Sigmoid colon (tissue), 7 donors: ENCODE data around the gene PCYT1A. TPM values are rescaled to one million over a fixed set of nuclear protein-coding genes. Genes with fewer than 3 reads are reported as not detected.
"Not testable (repeated sequence)": the region's sequence is repeated elsewhere in the genome, so short reads cannot be mapped to it uniquely, and the experiment has no call there.

Experiments used
- DNase-seq: peaks from one replicate; pipeline ENCODE4 v3.0.0-alpha.2; 2019
- H3K27ac ChIP-seq, 4 donors: fragments of 200-600 bp; sonication (generic); one replicate each; pipeline ENCODE4 v1.5.1; 2016 to 2019; ENCODE audit warnings: mild to moderate bottlenecking in 1 of 4
- H3K27me3 ChIP-seq, 3 donors: fragments of 200-600 bp; sonication (generic); one replicate each; pipeline ENCODE4 v1.5.1; 2019; ENCODE audit warnings: mild to moderate bottlenecking in 1 of 3
- H3K36me3 ChIP-seq, 4 donors: fragments of 200-600 bp; sonication (generic); one replicate each; pipeline ENCODE4 v1.5.1; 2016 to 2019
- H3K4me1 ChIP-seq, 4 donors: fragments of 200-600 bp; sonication (generic); one replicate each; pipeline ENCODE4 v1.5.1; 2017 to 2019
- H3K4me3 ChIP-seq, 4 donors: fragments of 200-600 bp; sonication (generic); one replicate each; pipeline ENCODE4 v1.5.1; 2017 to 2019; ENCODE audit warnings: mild to moderate bottlenecking in 2 of 4, moderate library complexity in 1 of 4
- H3K9me3 ChIP-seq, 4 donors: fragments of 200-600 bp in 3 of 4; sonication (generic) in 3 of 4; one replicate each; pipeline versions ENCODE4 v1.5.1 to v1.6.1; 2013 to 2019
- CTCF ChIP-seq, 4 experiments: fragments of 450-650 bp in 3 of 4; fragments of 200-600 bp in 1 of 4; IDR thresholded peaks; one replicate each; pipeline ENCODE4 v1.5.1; 2016 to 2019; ENCODE audit warnings: antibody characterized with exemption in 4 of 4, mild to moderate bottlenecking in 3 of 4, moderate library complexity in 2 of 4
- EP300 ChIP-seq, 4 donors: sonication (generic); formaldehyde crosslinking; IDR thresholded peaks; one replicate each; pipeline ENCODE4 v1.6.1; 2017; ENCODE audit warnings: antibody characterized with exemption in 4 of 4
- POLR2A ChIP-seq, 2 donors: fragments of 450-650 bp; IDR thresholded peaks; one replicate each; pipeline ENCODE4 v1.6.1; 2016; ENCODE audit warnings: antibody characterized with exemption in 2 of 2, mild to moderate bottlenecking in 2 of 2, moderate library complexity in 2 of 2
- POLR2AphosphoS5 ChIP-seq, 4 donors: sonication (generic); formaldehyde crosslinking; IDR thresholded peaks; one replicate each; pipeline ENCODE4 v1.6.1; 2017; ENCODE audit warnings: antibody characterized with exemption in 4 of 4
- WGBS, 2 donors: extraction: QIAGEN DNeasy Blood & Tissue Kit; methylation state at CpG; one replicate each; pipeline ENCODE4 v1.1.7; 2013; 5-methylcytosine and 5-hydroxymethylcytosine counted together
- intact Hi-C: fragments of 100-400 bp; cut with DNase I; formaldehyde crosslinking; loops from one replicate; pipeline ENCODE4 v1.15.1; 2023
- polyA plus RNA-seq, 3 donors: library from polyadenylated mRNA; stranded (reverse); fragments of 200-250 nt; gene quantifications; one replicate each; pipeline ENCODE4 v1.2.3, GENCODE V29; 2013
- small RNA-seq, 3 donors: library from RNA; depleted of rRNA; stranded (forward); fragments of <200 nt; gene quantifications; one replicate each; pipeline ENCODE3, GENCODE V24; 2016
- total RNA-seq, 4 donors: library from RNA; depleted of rRNA; stranded (reverse); fragments of >200 nt; gene quantifications; one replicate each; pipeline ENCODE4 v1.1.0, GENCODE V29; 2016
- donor health status: healthy with polysubstance abuse.
- donor health status: Bipolar disorder and iron deficiency.
- donor health status: healthy.

PCYT1A gene
- total and polyA plus RNA-seq, 7 donors = 25.8 to 88.6 (median 61.4) TPM

- peaks cover 0 to 6% (median 0%) of the 10 kb centered on the region in 4 donors for H3K4me1 ChIP-seq
- intact Hi-C loops = no loop called here
- no peak overlapping the region for H3K27ac ChIP-seq
- DNase-seq = no peak
- 96 to 97% methylated on average over 15 of the region's 15 CpGs for WGBS, 2 donors
- H3K9me3 ChIP-seq = no peaks in the 10 kb centered on the region
- no peaks in the 10 kb centered on the region for H3K36me3 ChIP-seq
- H3K4me3 ChIP-seq = no peak overlapping the region
- TF ChIP-seq POLR2AphosphoS5 (IDR thresholded peaks at IDR 0.05) (no peak), CTCF (IDR thresholded peaks at IDR 0.05) (no peak), EP300 (IDR thresholded peaks at IDR 0.05) (no peak), POLR2A (IDR thresholded peaks at IDR 0.05) (no peak)
- no peaks in the 10 kb centered on the region for H3K27me3 ChIP-seq
Measured at GRCh38 chr3:196184881-196185280, 102.6 kb downstream of the PCYT1A start.

- H3K9me3 ChIP-seq, DNase-seq, intact Hi-C loops, H3K4me3 ChIP-seq, H3K36me3 ChIP-seq, H3K27me3 ChIP-seq, H3K27ac ChIP-seq, H3K4me1 ChIP-seq: not testable (repeated sequence)
- WGBS, 2 donors = 85 to 91% methylated on average over 4 of the region's 4 CpGs
Measured at GRCh38 chr3:196184169-196184432, 103.4 kb downstream of the PCYT1A start.

GRCh38 chr3:196181127-196181546 lies 106.4 kb downstream of the PCYT1A start:
- TF ChIP-seq POLR2AphosphoS5 (IDR thresholded peaks at IDR 0.05) (no peak), CTCF (IDR thresholded peaks at IDR 0.05) (no peak), POLR2A (IDR thresholded peaks at IDR 0.05) (no peak), EP300 (IDR thresholded peaks at IDR 0.05) (no peak)
- Histone ChIP-seq H3K4me3 (no peak overlapping the region), H3K27me3 (no peaks in the 10 kb centered on the region), H3K27ac (no peak overlapping the region), H3K9me3 (no peaks in the 10 kb centered on the region), H3K36me3 (no peaks in the 10 kb centered on the region), H3K4me1 (no peaks in the 10 kb centered on the region)
- DNase-seq = no peak
- 71 to 77% methylated on average over 10 of the region's 10 CpGs for WGBS, 2 donors
- intact Hi-C loops = no loop called here

GRCh38 chr3:196180346-196180745 lies 107.2 kb downstream of the PCYT1A start:
- H3K27ac ChIP-seq = no peak overlapping the region

More at GRCh38 chr3:196180346-196180745, 107.2 kb downstream of the PCYT1A start:
- H3K4me1 ChIP-seq = no peaks in the 10 kb centered on the region
- intact Hi-C loops = no loop called here
- no peaks in the 10 kb centered on the region for H3K9me3 ChIP-seq
- WGBS, 2 donors = 80 to 85% methylated on average over 9 of the region's 9 CpGs
- no peak for DNase-seq
- no peak for TF ChIP-seq EP300 (IDR thresholded peaks at IDR 0.05)
- TF ChIP-seq CTCF (IDR thresholded peaks at IDR 0.05) = no peak
- no peak for TF ChIP-seq POLR2AphosphoS5 (IDR thresholded peaks at IDR 0.05)
- no peak for TF ChIP-seq POLR2A (IDR thresholded peaks at IDR 0.05)
- H3K4me3 ChIP-seq = no peak overlapping the region
- H3K27me3 ChIP-seq = no peaks in the 10 kb centered on the region
- no peaks in the 10 kb centered on the region for H3K36me3 ChIP-seq

Small RNAs within 50 kb of the gene (small RNA-seq; reads per million reads assigned to genes)
- 0 reads per million in 3 donors for gene AC069257.2
- 0 reads per million in 3 donors for gene RF00019

Other genes with a start within 250 kb of the PCYT1A start
- gene TFRC, start 205.6 kb downstream of the PCYT1A start, total RNA-seq = 10 to 100 TPM; 48.2 to 58.8 (median 52.1) TPM
- gene TFRC, start 205.6 kb downstream of the PCYT1A start, polyA plus RNA-seq = 10 to 100 TPM; 11.4 to 85.1 (median 43.0) TPM
- under 1 TPM in 1 of 4 donors, not detected in 3; 0.99 TPM for gene ZDHHC19, start 76.3 kb downstream of the PCYT1A start, total RNA-seq
- gene ZDHHC19, start 76.3 kb downstream of the PCYT1A start, polyA plus RNA-seq = under 1 TPM in 1 of 3 donors, not detected in 2; 0.38 TPM
- not detected for gene SLC51A, start 71.2 kb downstream of the PCYT1A start, total RNA-seq
- 10 to 100 TPM in 2 of 3 donors, 1 to 10 TPM in 1; 7.8 to 22.7 (median 11.1) TPM for gene SLC51A, start 71.2 kb downstream of the PCYT1A start, polyA plus RNA-seq
- gene DYNLT2B, start 30.5 kb upstream of the PCYT1A start, total RNA-seq = 10 to 100 TPM in 2 of 4 donors, 1 to 10 TPM in 2; 6.8 to 17.8 (median 13.2) TPM
- 10 to 100 TPM in 2 of 3 donors, 1 to 10 TPM in 1; 3.9 to 14.4 (median 11.5) TPM for gene DYNLT2B, start 30.5 kb upstream of the PCYT1A start, polyA plus RNA-seq
- not detected for gene TM4SF19, start 50.7 kb upstream of the PCYT1A start, total RNA-seq
- not detected for gene TM4SF19, start 50.7 kb upstream of the PCYT1A start, polyA plus RNA-seq
- gene UBXN7, start 144.7 kb upstream of the PCYT1A start, total RNA-seq = 10 to 100 TPM; 14.7 to 22.4 (median 16.7) TPM
- 10 to 100 TPM in 1 of 3 donors, 1 to 10 TPM in 2; 3.9 to 11.4 (median 4.2) TPM for gene UBXN7, start 144.7 kb upstream of the PCYT1A start, polyA plus RNA-seq
- gene RNF168, start 216.0 kb upstream of the PCYT1A start, total RNA-seq = 10 to 100 TPM; 14.1 to 30.2 (median 16.7) TPM
- 10 to 100 TPM in 1 of 3 donors, 1 to 10 TPM in 2; 3.6 to 10.8 (median 6.0) TPM for gene RNF168, start 216.0 kb upstream of the PCYT1A start, polyA plus RNA-seq
- gene SMCO1, start 227.6 kb upstream of the PCYT1A start, total RNA-seq = not detected
- gene SMCO1, start 227.6 kb upstream of the PCYT1A start, polyA plus RNA-seq = not detected